HL-60 (cell line): ENCODE data around the gene TSSK6.

Source experiments
- DNase-seq, 2 experiments: peaks; one replicate each; pipeline ENCODE4 v3.0.0-alpha.2; 2010 to 2020; ENCODE audit warnings: low read depth in 1 of 2, low spot score in 1 of 2
- H3K27ac ChIP-seq: fragments of 250-450 bp; sonication (Bioruptor Pico); replicated peaks from 2 replicates; pipeline ENCODE4 v1.5.1; 2020; ENCODE audit warnings: mild to moderate bottlenecking, moderate library complexity
- H3K27me3 ChIP-seq: fragments of 250-450 bp; sonication (Bioruptor Pico); 2 replicates; pipeline ENCODE4 v1.5.1; 2021; ENCODE audit warnings: mild to moderate bottlenecking, moderate library complexity; ENCODE audit not compliant: insufficient read depth, poor library complexity, severe bottlenecking
- H3K4me3 ChIP-seq: replicated peaks from 2 replicates; pipeline ENCODE4 v1.5.1; 2011; ENCODE audit warnings: mild to moderate bottlenecking, control low read depth, low read length; ENCODE audit not compliant: insufficient read depth
- GABPA ChIP-seq: IDR thresholded peaks from 2 replicates; pipeline ENCODE4 v1.6.1; 2012; ENCODE audit warnings: low read depth
- POLR2AphosphoS5 ChIP-seq: IDR thresholded peaks from 2 replicates; pipeline ENCODE4 v1.6.1; 2012; ENCODE audit warnings: low read depth
- REST ChIP-seq: IDR thresholded peaks from 2 replicates; pipeline ENCODE4 v1.6.1; 2012; ENCODE audit warnings: low read depth; ENCODE audit not compliant: insufficient replicate concordance
- SPI1 ChIP-seq: IDR thresholded peaks from 2 replicates; pipeline ENCODE4 v1.6.1; 2012; ENCODE audit warnings: low read depth, mild to moderate bottlenecking, borderline replicate concordance
- TF ChIP-seq, protein P1 (sequence below): IDR thresholded peaks from one replicate; pipeline ENCODE4 v1.5.1; 2011; ENCODE audit warnings: low read length, control low read depth, inconsistent platforms; ENCODE audit not compliant: insufficient read depth

Gene TSSK6

GRCh38 chr19:19531951-19532805 lies 16.8 kb upstream of the TSSK6 start:
- DNase-seq, result peak; percentile 55 to 70
- Histone ChIP-seq H3K27me3 (no peaks in the 10 kb centered on the region), H3K27ac (no peak overlapping the region), H3K4me3 (no peak overlapping the region)
- TF ChIP-seq SPI1, result no peak
- TF ChIP-seq POLR2AphosphoS5, result peak; percentile 20; the same call in 1 of the 2 replicates
- TF ChIP-seq, protein P1, sequence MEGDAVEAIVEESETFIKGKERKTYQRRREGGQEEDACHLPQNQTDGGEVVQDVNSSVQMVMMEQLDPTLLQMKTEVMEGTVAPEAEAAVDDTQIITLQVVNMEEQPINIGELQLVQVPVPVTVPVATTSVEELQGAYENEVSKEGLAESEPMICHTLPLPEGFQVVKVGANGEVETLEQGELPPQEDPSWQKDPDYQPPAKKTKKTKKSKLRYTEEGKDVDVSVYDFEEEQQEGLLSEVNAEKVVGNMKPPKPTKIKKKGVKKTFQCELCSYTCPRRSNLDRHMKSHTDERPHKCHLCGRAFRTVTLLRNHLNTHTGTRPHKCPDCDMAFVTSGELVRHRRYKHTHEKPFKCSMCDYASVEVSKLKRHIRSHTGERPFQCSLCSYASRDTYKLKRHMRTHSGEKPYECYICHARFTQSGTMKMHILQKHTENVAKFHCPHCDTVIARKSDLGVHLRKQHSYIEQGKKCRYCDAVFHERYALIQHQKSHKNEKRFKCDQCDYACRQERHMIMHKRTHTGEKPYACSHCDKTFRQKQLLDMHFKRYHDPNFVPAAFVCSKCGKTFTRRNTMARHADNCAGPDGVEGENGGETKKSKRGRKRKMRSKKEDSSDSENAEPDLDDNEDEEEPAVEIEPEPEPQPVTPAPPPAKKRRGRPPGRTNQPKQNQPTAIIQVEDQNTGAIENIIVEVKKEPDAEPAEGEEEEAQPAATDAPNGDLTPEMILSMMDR, result peak; percentile 78

GRCh38 chr19:19530889-19531288 lies 15.5 kb upstream of the TSSK6 start:
- no peak for DNase-seq
- Histone ChIP-seq H3K27me3 (no peaks in the 10 kb centered on the region), H3K27ac (no peak overlapping the region), H3K4me3 (no peak overlapping the region)
- TF ChIP-seq REST (no peak), POLR2AphosphoS5 (no peak)

DNA sequence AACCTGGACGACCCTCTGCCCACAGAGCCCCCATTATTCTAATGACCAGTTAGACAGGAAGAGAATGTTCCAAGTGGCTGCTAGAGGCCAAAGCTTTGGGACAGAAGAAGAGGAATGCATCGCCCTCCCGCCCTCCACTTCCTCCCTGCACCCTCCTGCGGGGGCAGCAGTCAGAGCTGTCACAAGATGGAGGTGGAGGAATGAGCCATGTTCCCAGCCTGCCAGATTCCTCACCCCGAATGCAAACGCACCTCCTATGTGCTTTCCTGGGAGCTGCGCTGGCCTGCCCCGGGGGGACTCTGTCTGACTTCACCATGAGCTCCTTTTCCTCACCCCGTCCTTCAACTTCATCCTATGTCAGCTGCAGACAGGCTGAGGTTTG lies 15.1 kb upstream of the TSSK6 start:
- Histone ChIP-seq H3K27ac (no peak overlapping the region), H3K27me3 (no peaks in the 10 kb centered on the region), H3K4me3 (no peak overlapping the region)
- peak; percentile 64; the same call in 1 of the 2 replicates for TF ChIP-seq SPI1
- 0 out of 2 replicates have a peak, but pooled peaks have one; percentile 23 for TF ChIP-seq POLR2AphosphoS5
- TF ChIP-seq REST, result no peak
- TF ChIP-seq, protein P1, result no peak
- DNase-seq, result no peak

DNA sequence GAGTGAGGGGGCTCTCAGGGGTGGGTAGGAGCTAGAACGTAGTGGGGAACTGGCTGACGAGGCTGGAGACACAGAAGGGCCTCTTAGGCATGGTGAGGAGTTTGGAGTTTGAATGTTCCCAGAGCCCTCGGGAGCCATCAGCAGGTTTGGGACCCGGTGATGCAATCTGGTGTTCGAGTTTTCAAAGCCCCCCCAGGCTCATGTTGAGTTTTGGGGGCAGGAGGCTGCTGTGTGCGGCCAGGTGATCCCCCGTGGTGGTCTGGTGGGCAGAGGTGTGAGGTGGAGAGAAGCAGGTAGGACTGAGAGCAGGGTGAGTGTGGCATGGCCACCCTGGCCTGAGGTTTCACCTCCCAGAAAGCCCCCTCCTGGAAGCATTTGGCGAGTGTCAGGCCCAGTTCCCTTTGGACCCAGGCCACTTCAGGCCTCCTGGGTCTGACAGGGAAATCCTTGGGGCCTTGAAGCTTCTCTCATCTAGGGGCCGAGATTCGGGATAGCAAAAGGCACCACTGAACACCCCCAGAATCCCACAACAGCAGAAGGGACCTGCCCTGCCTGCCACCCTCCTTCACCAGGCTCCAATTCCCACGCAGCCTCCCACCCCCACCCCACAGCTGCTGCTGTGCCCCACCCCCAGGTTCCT lies 14.6 kb upstream of the TSSK6 start:
- Histone ChIP-seq H3K27me3 (no peaks in the 10 kb centered on the region), H3K27ac (no peak overlapping the region), H3K4me3 (no peak overlapping the region)
- TF ChIP-seq REST (no peak), GABPA (no peak), SPI1 (no peak), POLR2AphosphoS5 (no peak)
- TF ChIP-seq, protein P1, result no peak
- DNase-seq, result no peak
